CD4-positive, alpha-beta T cell treated with Interleukin-4 for 4 hours (primary cell): ENCODE data around the gene OR6B3.
A peak's percentile ranks its signal among the peaks of the same experiment; 100 is the strongest.
"Not testable (repeated sequence)": the region's sequence is repeated elsewhere in the genome, so short reads cannot be mapped to it uniquely, and the experiment has no call there.

Experiments used
- DNase-seq: peaks from one replicate; pipeline ENCODE4 v3.0.0-alpha.2; 2020

Gene OR6B3

DNA sequence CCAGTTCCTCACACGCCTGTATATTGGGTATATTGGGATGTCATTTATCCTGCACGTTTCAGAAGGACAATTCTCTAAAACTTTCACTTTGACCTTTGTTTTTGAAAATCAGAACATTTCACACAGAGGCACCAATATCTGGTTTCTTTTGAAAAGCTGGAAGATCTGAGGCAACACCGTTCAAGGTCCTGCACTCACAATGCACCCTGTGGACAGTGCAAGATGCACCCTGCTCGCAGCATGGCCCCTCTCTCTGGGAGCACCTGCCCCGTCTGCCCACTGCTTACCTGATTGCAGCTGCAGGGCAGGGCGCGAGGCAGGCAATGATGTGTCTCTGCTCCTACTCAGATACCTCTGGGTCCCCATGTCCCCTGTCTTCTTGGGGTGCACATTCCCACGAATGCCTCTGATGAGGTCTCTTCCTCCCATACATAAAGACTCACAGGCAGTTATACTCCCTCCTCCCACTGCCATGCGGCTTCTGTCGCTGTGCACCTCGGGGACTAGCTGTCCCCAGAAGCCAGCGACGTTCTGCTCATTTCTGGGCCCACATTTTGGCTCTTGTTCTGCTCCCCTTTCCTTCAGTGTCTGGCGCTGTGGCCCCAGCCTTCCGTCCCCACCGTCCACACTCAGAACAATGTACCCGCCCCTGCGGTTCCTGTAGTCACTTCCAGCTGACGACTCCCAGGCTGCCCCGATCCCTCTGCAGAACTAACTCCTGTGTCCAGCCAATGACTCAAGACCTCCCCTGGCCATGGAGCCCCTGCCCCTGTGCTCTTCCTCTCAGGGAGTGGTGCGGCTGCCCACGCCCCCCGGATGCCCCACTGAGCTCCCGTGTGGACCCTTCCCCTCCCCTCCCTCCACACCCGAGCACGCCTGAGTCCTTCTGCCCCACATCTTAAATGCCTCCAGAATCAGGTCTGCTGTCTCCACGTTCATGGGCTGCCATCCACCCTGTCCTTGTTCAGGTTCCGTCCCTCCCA lies at the start of gene OR6B3:
OR6B3 (minus strand) TSS at position 349 of the 983 bp plus-strand sequence.
- DNase-seq, result no peak

DNA sequence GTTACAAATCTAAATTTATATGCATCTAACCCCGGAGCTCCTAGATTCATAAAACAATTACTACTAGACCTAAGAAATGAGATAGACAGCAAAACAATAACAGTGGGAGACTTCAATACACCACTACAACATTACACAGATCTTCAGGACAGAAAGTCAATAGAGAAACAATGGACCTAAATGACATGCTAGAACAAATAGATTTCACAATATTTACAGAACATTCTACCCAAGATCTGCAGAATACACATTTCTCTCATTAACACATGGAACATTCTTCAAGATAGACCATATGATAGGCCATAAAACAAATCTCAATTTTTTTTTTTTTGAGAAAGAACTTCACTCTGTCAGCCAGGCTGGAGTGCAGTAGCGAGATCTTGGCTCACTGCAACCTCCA lies 45.0 kb upstream of the OR6B3 start:
- no peak for DNase-seq

DNA sequence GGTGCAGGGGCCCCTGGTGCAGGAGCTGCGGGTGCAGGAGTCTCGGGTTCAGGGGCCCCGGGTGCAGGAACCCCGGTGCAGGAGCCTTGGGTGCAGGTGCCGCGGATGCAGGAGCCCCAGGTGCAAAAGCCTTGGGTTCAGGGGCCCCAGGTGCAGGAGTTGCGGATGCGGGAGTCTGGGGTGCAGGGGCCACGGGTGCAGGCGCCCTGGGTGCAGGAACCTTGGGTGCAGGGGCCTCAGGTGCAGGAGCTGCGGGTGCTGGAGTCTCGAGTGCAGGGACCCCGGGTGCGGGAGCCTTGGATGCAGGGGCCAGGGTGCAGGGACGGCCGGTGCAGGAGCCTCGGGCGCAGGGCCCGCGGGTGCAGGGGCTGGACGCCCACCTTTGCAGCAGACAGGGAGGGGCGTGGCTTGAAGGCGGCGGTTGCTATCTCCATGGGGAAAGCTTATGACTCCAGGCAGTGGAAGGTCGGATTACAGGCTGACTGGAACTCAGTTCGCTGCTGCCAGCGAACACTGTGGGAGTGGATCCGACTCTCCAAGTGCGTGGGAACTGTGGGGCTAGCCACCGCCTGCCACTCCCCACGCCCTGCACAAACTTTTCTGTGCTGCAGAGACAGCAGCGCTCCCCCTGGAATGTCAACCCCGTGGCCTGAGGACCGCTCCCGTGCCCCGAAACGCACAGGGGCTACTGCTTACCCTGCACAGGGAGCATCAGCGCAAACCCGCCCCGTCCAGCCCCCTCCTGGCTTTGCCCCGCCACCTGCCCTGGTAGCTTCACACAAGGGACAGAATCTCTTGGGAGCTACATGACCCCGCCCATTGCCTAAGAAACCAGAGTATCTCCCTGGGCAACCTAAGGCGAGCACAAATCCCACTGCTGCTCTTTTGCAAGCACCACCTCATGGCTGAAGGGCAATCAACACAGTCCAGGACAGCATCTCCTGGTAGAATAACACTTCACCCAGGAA lies 42.5 kb upstream of the OR6B3 start:
- DNase-seq, result no peak

DNA sequence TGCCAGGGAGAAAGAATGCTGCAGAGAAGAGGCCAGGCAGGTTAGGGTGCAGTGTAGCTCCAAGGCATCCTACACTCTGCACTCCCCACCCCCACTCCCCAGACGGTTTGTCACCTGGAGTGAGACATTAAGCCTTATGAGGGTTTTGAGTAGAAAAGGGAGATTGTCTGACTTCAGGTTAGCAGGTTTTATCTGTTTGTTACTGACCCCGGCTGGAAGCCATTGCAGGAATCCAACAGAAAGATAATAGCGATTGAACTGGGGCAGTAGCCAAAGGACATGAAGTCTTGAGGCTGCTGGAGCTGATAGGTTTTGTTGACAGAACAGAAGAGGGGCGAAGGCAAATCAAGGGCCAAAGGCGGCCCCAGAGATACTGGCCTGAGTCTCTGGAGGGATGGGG lies 36.0 kb upstream of the OR6B3 start:
- DNase-seq, result no peak

GRCh38 chr2:240086563-240086962 lies 33.2 kb upstream of the OR6B3 start:
- DNase-seq, result no peak

- DNase-seq, result no peak
These were observed 25.3 kb upstream of the OR6B3 start for GRCh38 chr2:240078631-240079030.

DNA sequence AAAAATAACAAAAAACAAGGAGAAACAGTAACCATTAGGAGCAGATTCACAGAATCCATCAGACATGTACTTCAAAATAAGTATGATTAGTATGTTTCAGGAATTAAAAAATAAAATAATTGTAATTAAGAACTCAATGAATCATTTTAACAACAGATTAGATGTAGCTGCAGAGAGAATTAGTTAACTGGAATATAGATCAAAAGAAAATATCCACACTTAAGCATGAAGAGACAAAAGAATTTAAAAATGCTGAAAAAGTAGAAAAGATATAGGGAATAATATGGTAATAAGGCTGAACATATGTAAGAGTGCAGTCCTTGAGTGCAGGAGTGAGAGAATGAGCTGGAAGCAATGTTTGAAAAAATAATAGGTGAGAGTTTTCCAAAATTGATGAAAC lies 24.1 kb upstream of the OR6B3 start:
- no peak for DNase-seq

- DNase-seq, result no peak
These were observed 21.2 kb upstream of the OR6B3 start for GRCh38 chr2:240074545-240074944.

DNA sequence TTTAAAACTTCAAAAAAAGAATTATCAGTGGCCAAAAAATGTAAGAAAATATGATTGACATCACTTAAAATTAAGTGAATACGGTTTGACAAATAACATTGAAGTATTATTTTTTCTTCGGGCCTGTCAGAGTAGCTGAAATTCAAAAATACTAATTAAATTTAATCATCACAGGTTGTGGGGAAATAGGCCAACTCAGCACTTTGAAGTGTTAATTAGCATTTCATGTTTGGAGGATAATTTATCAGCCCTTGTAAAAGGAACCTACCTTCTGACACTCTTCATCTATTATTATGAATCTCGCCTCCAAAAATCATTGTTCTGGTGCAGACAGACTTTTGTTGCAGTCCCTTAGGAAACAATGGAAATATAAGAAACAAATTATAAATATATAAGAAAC lies 17.6 kb upstream of the OR6B3 start:
- DNase-seq, result no peak

- no peak for DNase-seq
These were observed 16.5 kb upstream of the OR6B3 start for GRCh38 chr2:240069829-240070228.

DNA sequence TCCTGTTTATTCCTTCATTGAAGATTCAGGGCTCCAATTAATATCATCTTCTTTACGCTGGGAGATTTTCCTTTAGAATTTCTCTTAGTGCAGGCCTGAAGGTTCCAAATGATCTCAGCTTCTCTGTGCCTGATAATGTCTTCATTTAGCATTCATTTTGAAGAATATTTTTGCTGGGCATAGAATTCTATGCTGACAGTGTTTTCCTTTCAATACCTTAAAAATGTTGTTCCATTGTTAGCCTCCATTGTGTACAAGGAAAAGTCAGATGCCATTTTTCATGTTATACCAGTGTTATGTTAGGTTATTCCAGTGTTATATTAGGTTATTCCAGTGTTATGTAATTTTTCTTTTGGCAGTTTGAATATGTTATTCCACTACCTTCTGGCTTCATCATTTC lies 14.9 kb upstream of the OR6B3 start:
- no peak for DNase-seq

DNA sequence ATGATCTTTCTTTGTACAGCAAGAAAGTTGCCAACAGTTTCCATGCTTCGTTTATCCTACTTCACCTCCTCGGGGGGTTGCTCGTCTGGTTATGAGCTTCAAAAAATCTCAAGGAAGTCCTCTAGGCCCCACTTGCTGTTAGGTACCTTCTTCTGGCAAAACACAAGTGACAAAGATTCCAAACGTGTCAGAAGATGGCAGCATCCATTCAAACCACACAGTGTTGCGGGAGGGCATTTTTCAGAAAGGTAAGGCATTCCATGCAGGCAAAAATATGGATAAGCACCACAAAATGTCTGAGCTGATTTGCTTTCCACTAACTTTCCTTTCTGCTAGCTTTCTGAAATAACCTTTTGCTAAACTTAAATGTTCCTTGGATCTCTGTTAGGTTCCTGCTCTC lies 13.2 kb upstream of the OR6B3 start:
- no peak for DNase-seq

DNA sequence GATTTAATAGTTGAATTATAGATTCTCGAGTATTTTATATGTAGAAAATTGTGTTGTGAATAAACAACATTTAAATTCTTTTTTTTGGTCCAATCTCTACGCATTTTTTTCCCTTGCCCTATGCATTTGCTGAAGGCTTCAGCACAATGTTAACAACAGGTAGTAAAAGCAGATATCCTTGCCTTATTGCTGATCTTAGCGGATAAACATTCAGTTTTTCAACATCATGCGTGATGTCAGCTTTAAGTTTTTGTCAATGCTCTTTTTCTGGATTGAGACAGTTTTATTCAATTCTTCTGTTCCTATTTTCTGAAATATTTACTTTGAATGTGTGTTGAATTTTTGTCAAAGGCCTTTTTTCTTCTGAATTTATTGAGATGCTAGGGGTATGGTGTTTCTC lies 11.6 kb upstream of the OR6B3 start:
- DNase-seq, result no peak

DNA sequence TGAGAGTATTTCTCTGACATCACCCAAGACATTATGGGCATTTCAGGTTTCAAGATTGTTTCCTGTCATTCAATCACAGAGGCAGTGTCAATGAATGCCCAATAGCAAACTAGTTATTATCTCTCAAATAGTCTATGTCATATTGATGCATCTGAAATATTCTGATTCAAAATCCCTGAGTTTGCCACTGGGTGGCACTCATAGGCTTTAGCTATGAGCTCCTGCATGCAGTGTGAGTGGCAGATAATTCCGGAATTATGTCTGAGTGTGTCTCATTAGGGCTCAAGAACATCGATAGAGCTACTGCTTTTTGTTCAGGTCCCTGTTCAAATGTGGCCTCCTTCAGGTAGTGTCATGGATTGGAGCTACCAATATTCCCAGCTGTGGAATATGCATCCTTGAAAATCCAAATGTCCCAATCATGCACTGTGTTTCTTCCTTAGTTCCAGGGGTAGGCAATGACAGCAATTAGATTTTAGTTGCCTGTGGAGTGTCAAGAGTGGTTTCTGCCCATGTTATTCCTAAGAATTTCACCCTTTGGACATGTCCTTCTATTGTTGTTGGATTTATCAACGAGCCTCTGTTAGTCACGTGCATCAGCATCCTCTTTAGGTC lies 7.8 kb upstream of the OR6B3 start:
- peak; percentile 49 for DNase-seq

DNA sequence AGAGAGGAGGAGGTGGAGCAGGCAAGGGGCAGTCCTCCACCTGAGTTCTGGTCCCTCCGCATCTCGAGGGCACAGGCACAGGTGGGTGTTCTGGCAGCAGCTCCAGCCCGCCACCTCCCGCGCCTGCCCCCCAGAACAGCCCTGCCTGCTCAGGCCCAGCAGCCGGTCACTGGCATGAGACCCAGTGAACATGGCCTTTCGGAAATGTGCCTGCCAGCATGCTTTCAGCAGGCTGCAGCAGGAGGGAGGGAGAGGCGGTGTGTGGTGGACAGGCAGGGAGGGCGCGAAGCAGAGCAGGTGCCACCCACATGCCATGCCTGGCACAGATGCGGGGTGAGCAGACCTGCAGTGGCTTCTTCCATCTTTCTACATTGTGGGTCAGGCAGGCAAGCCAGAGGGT lies 3.4 kb upstream of the OR6B3 start:
- no peak for DNase-seq

- no peak for DNase-seq
These were observed 2.0 kb upstream of the OR6B3 start for GRCh38 chr2:240055177-240055917.

DNA sequence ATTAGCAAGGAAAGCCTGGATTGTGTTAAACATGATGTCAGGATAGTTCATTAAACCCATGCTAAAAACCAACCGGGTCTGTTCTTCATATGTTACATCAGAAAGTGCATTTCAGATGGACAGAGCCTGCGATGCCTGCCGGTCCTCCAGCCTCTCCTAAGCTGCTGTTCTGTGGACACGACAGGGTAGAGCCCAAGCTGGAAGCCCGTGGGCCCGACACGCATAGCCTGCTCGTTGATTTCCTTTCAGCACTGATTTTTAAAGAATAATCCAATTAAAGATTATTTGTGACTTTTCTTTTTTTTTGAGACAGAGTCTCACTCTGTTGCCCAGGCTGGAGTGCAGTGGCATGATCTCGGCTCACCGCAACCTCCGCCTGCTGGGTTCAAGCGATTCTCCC lies 797 bp downstream of the OR6B3 start:
- DNase-seq, result no peak

- DNase-seq, result no peak
These were observed 1.6 kb downstream of the OR6B3 start for GRCh38 chr2:240051697-240052096.

- DNase-seq, result no peak
These were observed 3.0 kb downstream of the OR6B3 start for GRCh38 chr2:240050278-240050677.

GRCh38 chr2:240048237-240048636 lies 5.1 kb downstream of the OR6B3 start:
- DNase-seq, result no peak

DNA sequence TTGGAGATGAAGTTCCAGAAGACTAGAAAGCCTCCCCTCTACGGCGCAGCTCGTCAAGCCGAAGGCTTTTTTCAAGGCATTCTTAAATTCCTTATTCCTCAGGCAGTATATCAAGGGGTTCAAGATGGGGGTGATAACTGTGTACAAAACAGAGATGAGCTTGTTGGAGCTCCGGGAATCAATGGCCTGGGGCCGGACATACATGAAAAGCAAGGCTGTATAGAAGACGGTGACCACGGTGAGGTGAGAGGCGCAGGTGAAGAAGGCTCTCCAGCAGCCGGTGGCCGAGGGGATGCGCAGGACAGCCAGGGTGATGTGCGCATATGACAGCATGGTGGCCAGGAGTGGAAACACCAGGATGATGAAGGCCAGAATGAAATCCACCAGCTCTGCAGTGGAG lies 8.2 kb downstream of the OR6B3 start:
- DNase-seq, result no peak

GRCh38 chr2:240044096-240044495 lies 9.2 kb downstream of the OR6B3 start:
- not testable (repeated sequence) for DNase-seq
